HG03354 (cell line): ENCODE measurements around the gene NUDC.
"Not testable (repeated sequence)": the region's sequence is repeated elsewhere in the genome, so short reads cannot be mapped to it uniquely, and the experiment has no call there.

Source experiments
- ATAC-seq: cut with Tn5 transposase; IDR thresholded peaks from one replicate; pipeline ENCODE4 v1.9.1; 2021; ENCODE audit warnings: mild to moderate bottlenecking; ENCODE audit not compliant: unreplicated experiment, poor library complexity, severe bottlenecking

NUDC gene

DNA sequence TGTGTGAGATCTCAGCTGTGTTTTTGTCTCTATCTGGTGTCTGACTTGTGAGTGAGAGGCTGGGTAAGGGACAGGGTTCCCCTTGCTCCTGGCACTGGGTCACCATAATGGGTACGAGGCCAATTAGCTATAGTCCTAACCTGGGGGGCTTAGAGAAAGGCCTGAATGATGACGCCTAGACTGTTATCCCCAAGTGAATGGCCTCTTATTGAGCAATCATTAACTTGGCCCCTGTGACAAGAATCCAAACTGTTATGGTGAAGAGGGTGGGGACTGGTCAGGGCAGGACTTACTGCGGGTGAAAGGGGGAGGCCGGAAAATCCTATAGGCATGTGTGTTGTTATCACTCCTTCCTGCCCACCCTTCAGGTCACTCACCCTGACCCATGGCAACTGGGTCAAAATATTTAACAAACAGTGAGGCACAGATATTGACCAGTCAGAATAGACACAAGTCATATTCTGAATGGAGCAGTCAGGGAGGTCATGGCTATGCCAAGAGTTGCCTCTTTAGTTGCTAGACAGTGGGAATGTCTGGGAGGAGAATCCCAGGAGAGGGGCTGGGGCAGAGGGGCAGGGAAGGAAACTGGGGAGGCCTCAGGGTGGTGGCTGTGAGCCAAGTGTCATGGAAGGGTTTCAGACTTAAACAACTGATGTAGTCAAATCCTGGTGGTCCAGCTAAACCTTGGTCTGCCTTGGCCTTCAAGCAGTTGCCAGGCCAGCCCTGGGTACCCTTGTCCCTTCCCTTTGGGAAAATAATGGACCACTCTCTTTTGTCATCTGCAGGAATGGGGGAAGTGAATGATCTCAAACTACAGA, 11.0 kb upstream of the NUDC start:
- ATAC-seq: no peak

DNA sequence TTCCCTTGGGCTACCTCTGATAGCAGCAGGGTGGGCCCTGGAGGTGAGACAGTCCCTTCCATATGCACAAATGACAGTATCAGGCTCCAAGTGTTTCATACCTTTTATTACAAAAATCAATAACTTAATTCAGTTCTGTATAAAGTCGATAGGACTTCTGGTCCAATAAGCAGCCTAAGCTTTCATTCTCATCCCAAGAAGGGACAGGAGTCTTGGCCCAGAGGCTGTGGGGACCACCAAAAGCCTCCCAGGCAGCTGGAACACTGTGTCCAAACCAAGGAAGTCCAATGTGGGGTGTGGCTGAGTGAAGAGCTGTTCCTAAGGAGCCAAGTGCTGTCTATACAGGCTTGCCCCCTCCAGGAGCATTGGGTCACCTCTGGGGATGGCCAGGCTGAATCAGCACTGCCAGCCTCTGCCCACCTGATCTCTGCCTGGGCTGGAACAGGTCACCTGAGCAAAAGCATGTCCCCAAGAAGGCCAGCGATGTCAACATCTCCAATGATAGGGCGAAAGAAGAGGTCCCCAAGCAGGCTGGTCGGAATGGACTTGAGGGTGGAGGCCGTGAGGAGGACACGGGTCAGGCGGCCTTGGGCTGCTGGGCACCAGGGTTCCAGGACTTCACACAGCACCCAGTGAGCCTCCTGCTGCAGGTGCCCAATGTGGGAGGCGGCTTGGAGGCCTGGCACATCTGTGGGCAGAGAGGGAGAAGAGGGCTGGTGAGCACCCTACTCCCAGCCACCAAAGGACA, 10.0 kb upstream of the NUDC start:
- no peak for ATAC-seq

DNA sequence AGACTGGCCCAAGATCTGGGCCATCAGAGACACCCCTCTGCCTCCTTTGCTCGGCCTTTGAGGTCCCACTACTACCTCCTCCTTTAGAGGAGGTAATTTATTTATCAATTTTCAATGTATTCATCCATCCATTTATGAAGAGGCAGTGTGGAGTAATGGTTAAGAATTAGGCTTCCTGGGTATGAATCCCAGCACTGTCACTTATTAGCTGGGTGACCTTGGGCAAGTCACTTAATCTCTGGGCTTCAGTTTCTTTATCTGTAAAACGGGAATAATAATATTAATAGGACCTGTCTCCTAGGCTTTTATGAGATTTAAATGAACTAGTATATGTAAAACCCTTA, 9.4 kb upstream of the NUDC start:
- ATAC-seq: no peak

DNA sequence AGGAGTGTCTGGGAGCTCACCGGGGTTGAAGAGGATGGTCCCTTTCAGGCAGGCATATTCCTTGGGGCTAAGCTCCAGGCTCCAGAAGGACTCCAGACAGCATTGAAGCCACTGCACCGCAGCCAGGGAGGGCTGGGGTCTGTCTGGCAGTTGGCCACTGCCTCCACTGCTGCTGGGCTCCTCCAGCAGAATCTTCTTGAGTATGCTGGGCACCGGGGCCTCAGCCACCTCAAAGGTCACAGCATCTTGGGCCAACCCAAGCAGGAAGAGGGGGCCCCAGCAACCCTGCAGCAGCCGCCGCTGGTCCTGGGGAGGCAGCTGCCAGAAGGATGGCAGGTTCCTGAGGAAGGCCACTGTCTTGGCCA, 8.2 kb upstream of the NUDC start:
- ATAC-seq: no peak

DNA sequence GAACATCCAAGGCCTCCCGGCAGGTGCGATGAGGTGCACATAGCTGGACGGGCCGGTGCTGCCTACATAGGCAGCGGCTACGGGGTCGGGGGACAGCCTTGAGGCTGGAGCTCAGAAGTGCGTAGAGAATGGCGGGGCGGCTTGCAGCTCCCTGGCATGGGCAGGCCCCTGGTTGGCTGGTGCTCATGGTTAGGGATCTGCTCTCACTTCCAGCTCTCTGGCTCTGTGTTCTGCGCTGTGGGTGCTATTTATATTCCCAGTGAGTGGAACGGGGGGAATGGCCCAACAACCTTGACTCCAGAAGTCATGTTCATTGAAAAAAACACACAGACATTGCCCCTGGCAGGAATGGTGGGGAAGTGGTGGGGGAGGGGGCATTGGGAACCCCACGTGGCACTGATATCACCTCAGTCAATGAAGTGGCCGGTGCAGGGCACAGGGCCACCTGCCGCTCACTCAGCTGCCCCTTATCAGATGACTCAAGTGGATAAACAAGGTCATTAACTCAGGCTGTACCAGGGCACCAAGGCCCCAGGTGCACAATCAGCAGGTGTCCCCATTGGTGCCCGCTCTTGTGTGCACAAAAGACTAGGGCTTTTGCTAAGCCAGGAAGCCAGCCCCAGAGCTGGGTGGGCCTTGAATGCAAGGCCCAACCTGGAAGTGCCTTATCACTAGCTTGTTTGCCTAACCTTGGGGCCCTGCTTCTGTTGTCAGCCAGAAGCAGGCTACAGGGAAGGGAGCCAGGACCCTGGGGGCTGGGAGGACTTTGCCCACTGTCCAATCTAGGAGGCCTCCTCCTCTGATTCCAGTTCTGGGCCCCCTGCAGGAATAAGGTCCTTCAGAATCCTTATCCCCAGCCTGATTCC, 7.6 kb upstream of the NUDC start, which contains the start of gene NR0B2:
TSS of gene NR0B2 (minus strand) at position 222 of the 866 bp plus-strand sequence. CDS start at position 187, 35 bp downstream.
- ATAC-seq: no peak

DNA sequence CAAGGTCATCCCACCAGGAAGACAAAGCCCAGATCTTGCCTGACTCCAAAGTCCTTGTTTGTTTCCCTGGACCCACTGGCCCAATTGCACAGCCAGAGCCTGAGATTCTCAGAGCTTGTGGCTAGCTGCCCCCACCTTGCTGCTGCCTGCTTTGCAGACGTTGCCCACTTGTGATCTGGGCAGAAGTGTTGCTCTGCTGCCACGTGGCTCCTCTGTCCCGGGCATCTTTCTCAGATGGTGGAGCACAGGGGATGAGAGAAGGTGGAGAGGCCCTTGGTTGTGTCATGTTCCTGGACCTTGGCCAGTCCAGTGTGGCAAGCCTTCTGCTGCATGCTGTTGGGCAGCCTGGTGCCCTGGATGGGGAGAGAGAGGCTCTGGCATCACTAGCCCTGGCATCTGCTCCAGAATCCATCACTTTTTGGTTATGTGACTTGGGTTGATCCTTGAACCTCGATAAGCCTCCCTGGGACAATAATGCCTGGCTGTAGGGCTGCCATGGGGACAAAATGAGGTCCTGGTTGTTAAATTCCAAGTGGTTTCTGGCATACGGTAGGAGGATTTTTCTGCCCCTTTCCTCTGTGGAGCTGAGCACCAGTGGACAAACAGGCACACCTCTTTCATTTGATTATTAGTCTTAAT, 6.2 kb upstream of the NUDC start:
- no peak for ATAC-seq

DNA sequence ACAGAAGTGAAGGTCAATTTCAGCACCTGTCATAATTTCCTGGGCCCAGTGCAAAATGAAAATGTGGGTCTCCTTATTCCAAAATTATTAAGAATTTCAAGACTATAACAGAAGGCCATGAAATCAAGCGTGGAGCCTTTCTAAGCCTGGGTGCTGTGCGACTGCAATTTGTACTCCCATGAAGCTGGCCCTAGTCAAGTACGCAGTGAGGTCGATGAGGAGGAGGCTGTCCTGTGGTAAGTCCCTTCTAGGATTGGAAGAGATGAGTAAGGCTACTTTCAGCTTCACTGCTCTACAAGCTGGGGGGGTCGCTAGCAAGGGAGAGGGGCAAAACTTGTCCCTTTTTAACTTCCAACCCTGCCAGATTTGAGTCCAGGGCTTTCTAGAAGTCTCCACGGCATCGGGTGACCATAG, 410 bp upstream of the NUDC start:
- peak; percentile 34 for ATAC-seq

DNA sequence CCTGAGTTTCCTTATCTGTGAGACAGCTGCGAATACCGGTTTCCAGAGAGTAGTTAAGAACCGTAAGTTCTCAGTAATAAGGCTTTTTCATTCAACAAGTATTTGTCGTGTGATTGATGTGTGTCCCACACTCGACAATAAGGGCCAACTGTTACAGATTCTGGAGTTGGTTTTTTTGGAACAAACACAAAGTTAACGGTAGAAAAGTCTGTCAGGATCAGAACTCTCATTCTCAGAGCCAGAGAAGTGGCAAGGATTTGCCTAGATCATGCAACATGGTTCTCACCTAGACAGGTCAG, 837 bp downstream of the NUDC start:
- no peak for ATAC-seq

DNA sequence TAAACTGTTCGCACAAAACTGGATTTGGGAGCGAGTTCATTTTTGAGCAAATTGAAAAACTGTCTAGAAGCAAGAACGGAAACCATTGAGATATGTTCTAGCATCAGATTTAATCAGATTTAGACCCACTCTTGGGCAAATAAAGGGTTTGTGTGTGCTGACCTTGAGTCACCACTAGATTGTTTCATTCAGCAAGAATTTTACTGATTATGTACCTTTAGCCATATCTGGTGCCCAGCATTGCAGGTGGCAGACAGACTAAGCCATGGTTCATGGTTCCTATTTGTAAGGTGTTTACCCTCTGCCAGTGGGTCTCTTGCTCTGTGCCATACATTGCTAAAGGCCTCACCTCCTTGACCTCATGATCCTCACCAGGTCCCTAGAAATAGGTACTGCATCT, 1.4 kb downstream of the NUDC start:
- no peak for ATAC-seq

DNA sequence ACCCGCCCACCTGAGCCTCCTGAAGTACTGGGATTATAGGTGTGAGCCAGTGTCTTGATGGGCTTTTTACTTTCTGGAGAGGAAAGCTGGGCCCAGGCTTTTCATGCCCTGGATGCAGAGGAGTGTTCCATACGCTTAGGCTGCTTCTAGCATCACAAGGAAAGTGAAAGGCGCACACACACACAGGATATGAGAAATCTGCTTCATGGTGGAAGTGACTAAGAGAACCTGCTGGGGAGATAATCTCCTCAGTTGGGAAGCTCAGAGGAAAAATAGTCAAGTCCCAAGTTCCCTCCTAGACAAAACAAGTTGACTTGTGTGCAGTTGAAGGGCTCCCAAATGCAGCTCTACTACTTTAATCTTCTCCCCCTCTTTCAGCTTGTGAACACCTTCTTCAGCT, 2.2 kb downstream of the NUDC start:
- no peak for ATAC-seq

DNA sequence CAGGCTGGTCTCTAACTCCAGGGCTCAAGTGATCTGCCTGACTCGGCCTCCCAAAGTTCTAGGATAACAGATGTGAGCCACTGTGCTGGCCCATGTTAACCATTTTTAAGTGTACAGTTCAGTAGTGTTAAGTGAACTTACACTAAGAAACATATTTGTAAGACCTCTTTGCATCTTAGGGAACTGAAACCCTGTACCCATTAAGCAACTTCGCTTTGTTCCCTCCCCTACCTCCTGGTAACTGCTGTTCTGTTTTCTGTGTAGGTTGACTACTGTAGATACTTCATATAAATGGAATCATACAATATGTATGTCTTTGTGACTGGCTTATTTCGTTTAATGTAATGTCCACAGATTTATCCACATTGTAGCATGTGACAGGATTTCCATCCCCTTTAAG, 11.0 kb downstream of the NUDC start:
- ATAC-seq: peak; percentile 58

DNA sequence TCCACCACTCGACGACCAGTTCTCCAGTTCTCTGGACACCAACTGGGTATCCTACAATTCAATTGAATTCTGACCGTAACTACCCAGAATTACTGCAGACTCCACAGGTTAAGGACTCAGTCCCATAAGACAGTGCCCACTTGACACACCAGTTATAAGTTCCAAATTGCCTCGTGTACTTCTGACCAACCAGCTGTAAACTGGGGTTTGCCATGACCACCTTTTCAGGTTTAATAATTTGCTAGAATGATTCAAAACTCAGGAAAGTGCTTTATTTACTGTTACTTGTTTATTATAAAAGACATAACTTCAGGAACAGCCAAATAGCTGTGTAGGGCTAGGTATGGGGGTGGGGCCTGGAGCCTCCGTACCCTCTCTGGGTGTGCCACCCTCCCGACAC, 15.3 kb downstream of the NUDC start:
- no peak for ATAC-seq

DNA sequence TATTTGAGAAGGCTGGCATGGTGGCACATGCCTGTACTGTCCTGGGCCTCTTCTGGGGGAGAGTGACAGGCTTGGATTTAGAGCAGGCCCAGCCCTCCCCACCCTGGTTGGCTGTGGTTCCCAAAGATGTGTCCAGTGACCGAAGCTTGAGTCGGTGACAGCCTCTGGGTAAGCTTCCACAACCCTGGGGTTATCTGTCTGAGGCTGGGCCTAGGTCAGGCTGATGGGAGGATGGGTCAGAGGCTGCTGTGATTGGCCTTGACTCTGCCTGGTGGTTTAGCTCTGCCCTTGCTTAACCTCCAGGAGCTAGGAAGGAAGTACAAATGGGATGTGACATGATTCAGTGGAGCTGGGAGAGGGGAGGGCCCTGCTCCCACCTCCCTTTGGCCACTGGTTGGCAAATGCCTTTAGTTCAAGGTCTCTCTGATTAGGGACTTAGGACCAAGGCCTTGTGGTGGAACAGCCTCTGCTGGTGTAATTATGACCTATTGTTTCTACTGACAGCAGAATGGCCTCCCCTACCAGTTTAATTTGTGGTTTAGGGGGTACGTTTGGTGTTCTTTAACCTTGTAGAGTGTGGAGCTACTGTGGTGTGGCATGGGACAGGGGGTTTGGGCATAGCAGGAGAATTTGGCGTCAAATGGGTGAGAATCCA, 16.6 kb downstream of the NUDC start:
- ATAC-seq: no peak

DNA sequence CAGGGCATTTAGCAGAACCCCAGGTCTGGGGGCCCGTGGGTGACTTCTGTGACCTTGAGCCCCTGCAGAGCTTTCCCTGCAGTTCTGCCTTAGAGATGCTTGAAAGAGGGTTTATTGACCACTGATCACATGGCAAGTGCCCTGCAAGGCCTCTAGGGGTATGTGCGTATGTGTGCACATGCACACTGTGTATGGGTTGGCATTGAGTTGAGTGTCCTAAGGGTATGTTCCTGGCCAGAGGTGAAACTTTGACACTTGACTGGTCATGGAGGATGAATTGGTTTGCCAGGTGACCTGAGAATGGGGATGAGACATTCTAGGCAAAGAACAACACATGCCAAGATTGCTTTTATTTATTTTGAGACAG, 17.1 kb downstream of the NUDC start:
- ATAC-seq: no peak

DNA sequence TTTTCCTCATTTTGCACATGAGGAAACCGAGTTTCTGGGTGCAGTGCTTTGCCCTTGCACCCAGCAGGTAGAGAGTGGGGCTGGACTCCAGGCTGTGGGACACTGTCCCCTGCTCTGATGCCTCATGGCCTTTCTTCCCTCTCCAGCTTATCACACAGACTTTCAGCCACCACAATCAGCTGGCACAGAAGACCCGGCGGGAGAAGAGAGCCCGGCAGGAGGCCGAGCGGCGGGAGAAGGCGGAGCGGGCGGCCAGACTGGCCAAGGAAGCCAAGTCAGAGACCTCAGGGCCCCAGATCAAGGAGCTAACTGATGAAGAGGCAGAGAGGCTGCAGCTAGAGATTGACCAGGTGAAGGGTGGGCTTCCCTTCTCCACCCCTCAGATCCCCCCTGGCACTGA, 19.8 kb downstream of the NUDC start:
- ATAC-seq: no peak

DNA sequence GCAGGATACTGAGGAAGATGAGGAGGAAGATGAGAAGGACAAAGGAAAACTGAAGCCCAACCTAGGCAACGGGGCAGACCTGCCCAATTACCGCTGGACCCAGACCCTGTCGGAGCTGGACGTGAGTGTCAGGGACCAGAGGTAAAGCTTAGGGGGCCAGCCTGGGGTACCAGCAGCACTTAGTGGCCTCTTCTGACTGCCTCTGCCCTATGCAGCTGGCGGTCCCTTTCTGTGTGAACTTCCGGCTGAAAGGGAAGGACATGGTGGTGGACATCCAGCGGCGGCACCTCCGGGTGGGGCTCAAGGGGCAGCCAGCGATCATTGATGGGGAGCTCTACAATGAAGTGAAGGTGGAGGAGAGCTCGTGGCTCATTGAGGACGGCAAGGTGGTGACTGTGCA, 21.1 kb downstream of the NUDC start:
- ATAC-seq: no peak

DNA sequence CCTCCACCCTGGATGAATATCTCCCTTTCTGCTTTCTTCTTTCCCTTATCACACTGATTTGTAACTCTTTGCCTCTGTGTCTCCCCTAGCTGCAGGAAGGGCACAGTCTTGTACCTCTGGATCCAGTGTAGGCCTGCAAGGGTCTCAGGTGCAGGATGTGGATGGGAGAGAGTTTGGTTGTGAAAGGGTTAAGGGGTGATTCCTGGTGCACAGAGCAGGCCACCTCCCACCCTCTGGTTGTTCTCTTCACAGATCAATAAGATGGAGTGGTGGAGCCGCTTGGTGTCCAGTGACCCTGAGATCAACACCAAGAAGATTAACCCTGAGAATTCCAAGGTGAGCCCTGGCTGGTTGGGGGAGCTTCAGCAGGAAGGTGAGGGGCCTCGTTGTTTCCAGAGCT, 23.6 kb downstream of the NUDC start:
- no peak for ATAC-seq

DNA sequence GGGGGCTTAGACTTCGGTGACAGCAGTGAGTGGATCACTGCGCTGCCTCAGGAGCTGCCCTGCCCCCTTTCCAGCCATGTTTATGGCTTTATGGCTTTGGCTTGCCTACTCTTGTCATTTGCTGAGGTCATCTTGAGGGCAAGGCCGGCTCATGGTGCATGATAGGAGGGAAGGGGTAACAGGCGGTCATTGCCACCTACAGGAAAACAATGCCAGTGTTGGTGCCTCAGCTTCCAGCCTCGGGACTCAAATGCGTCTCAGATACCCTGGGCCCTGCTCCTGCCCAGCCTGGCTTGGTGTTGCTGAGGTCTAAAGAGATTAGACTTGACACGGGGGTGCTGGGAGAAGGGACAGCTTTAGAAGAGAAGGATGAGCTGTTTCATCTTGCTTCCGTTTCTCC, 24.2 kb downstream of the NUDC start:
- no peak for ATAC-seq

DNA sequence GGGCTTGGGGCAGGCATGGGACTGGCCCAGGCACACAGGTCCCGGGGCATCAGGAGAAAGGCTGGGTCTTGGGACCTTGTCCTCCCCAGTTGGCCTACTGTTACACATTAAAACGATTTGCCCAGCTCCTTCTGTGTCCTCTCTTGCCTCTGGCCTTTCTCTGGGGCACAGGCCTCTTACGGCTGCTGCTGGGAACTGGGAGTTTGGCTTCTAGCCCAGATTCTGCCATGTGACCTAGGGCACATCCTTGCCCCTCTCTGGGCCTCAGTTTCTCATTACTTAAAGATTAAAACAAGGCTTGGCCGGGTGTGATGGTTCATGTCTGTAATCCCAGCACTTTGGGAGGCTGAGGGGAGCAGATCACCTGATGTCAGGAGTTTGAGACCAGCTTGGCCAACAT, 24.7 kb downstream of the NUDC start:
- no peak for ATAC-seq

DNA sequence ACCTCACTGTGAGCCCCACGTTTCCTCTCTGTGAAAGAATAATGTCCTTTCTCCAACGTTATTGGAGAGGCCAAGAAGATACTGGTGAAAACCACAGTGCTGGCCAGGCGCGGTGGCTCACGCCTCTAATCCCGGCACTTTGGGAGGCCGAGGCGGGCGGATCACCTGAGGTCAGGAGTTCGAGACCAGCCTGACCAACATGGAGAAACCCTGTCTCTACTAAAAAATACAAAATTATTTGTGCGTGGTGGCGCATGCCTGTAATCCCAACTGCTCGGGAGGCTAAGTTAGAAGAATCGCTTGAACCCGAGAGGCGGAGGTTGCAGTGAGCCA, 27.1 kb downstream of the NUDC start:
- not testable (repeated sequence) for ATAC-seq
